Measurements from ENCODE around the gene CLIC5. TPM values are rescaled to one million over a fixed set of nuclear protein-coding genes. Genes with fewer than 3 reads are reported as not detected.

Gene CLIC5
- total RNA-seq, 1 donor from 2014 or later = not detected

GRCh38 chr6:45984347-45984746 is 31.3 kb downstream of the CLIC5 start:
- Histone ChIP-seq H3K36me3 (ENCODE audit: control insufficient read depth, insufficient read depth, low read length) (no peaks in the 10 kb centered on the region), H3K4me3 (ENCODE audit: low read depth, low read length) (no peak overlapping the region), H3K27me3 (ENCODE audit: control insufficient read depth, insufficient read depth, low read length) (no peaks in the 10 kb centered on the region)
- TF ChIP-seq CTCF (IDR thresholded peaks at IDR 0.05; ENCODE audit: insufficient read depth, low read length, severe bottlenecking) = no peak
- FAIRE-seq (no peak), DNase-seq (ENCODE audit: low read depth) (no peak)

- Histone ChIP-seq H3K4me3 (ENCODE audit: low read depth, low read length) (no peak overlapping the region), H3K36me3 (ENCODE audit: control insufficient read depth, insufficient read depth, low read length) (no peaks in the 10 kb centered on the region), H3K27me3 (ENCODE audit: control insufficient read depth, insufficient read depth, low read length) (no peaks in the 10 kb centered on the region)
- no peak for TF ChIP-seq CTCF (IDR thresholded peaks at IDR 0.05; ENCODE audit: insufficient read depth, low read length, severe bottlenecking)
- FAIRE-seq (no peak), DNase-seq (ENCODE audit: low read depth) (no peak)
These were observed 32.6 kb downstream of the CLIC5 start for GRCh38 chr6:45983062-45983461.

- FAIRE-seq (no peak), DNase-seq (ENCODE audit: low read depth) (no peak)
- H3K27me3 ChIP-seq (ENCODE audit: control insufficient read depth, insufficient read depth, low read length) = no peaks in the 10 kb centered on the region
- no peak for TF ChIP-seq CTCF (IDR thresholded peaks at IDR 0.05; ENCODE audit: insufficient read depth, low read length, severe bottlenecking)
- H3K36me3 ChIP-seq (ENCODE audit: control insufficient read depth, insufficient read depth, low read length) = no peaks in the 10 kb centered on the region
- H3K4me3 ChIP-seq (ENCODE audit: low read depth, low read length) = no peak overlapping the region
These were observed 33.2 kb downstream of the CLIC5 start for GRCh38 chr6:45982280-45983036.

GRCh38 chr6:45981046-45981445 is 34.6 kb downstream of the CLIC5 start:
- no peak for FAIRE-seq
- Histone ChIP-seq H3K4me3 (ENCODE audit: low read depth, low read length) (no peak overlapping the region), H3K27me3 (ENCODE audit: control insufficient read depth, insufficient read depth, low read length) (no peaks in the 10 kb centered on the region)

GRCh38 chr6:45979311-45979710 is 36.3 kb downstream of the CLIC5 start:
- no peak for FAIRE-seq
- Histone ChIP-seq H3K27me3 (ENCODE audit: control insufficient read depth, insufficient read depth, low read length) (no peaks in the 10 kb centered on the region), H3K36me3 (ENCODE audit: control insufficient read depth, insufficient read depth, low read length) (no peaks in the 10 kb centered on the region), H3K4me3 (ENCODE audit: low read depth, low read length) (no peak overlapping the region)
- DNase-seq (ENCODE audit: low read depth) = no peak
- TF ChIP-seq CTCF (IDR thresholded peaks at IDR 0.05; ENCODE audit: insufficient read depth, low read length, severe bottlenecking) = no peak

More at GRCh38 chr6:45981046-45981445, 34.6 kb downstream of the CLIC5 start:
- no peak for DNase-seq (ENCODE audit: low read depth)
- no peaks in the 10 kb centered on the region for H3K36me3 ChIP-seq (ENCODE audit: control insufficient read depth, insufficient read depth, low read length)
- no peak for TF ChIP-seq CTCF (IDR thresholded peaks at IDR 0.05; ENCODE audit: insufficient read depth, low read length, severe bottlenecking)

- Histone ChIP-seq H3K27me3 (ENCODE audit: control insufficient read depth, insufficient read depth, low read length) (no peaks in the 10 kb centered on the region), H3K4me3 (ENCODE audit: low read depth, low read length) (no peak overlapping the region), H3K36me3 (ENCODE audit: control insufficient read depth, insufficient read depth, low read length) (no peaks in the 10 kb centered on the region)
- FAIRE-seq (no peak), DNase-seq (ENCODE audit: low read depth) (no peak)
- no peak for TF ChIP-seq CTCF (IDR thresholded peaks at IDR 0.05; ENCODE audit: insufficient read depth, low read length, severe bottlenecking)
These were observed 41.1 kb downstream of the CLIC5 start for GRCh38 chr6:45974596-45974995.
